KMS-11 (cell line): ENCODE data around the gene CAMK2G.

Source experiments
- H2AFZ ChIP-seq: fragments of 200-600 bp; sonication (generic); 2 replicates; pipeline ENCODE4 v1.6.1; 2016; ENCODE audit warnings: antibody characterized with exemption, mixed run types, low read depth
- H3K27ac ChIP-seq: fragments of 200-600 bp; sonication (generic); 2 replicates; pipeline ENCODE4 v1.6.1; 2016; ENCODE audit warnings: mild to moderate bottlenecking, mixed run types
- H3K27me3 ChIP-seq: fragments of 200-600 bp; sonication (generic); 2 replicates; pipeline ENCODE4 v1.6.1; 2017; ENCODE audit warnings: mild to moderate bottlenecking, low read depth, mixed run types, moderate library complexity; ENCODE audit not compliant: insufficient read depth
- H3K36me3 ChIP-seq: fragments of 200-600 bp; sonication (generic); 2 replicates; pipeline ENCODE4 v1.6.1; 2017; ENCODE audit warnings: mild to moderate bottlenecking, mixed run types; ENCODE audit not compliant: insufficient read depth
- H3K4me1 ChIP-seq: fragments of 200-600 bp; sonication (generic); 2 replicates; pipeline ENCODE4 v1.6.1; 2016; ENCODE audit warnings: mild to moderate bottlenecking, low read depth, mixed run types; ENCODE audit not compliant: poor library complexity, severe bottlenecking
- H3K4me2 ChIP-seq: fragments of 200-600 bp; sonication (generic); 2 replicates; pipeline ENCODE4 v1.7.0; 2016; ENCODE audit warnings: mild to moderate bottlenecking, mixed run types
- H3K4me3 ChIP-seq: fragments of 200-600 bp; sonication (generic); IDR thresholded peaks from 2 replicates; pipeline ENCODE4 v1.6.1; 2017; ENCODE audit warnings: low read depth, low read length, mixed read lengths; ENCODE audit not compliant: insufficient read depth
- H3K79me2 ChIP-seq: fragments of 200-600 bp; sonication (generic); 2 replicates; pipeline ENCODE4 v1.6.1; 2016; ENCODE audit warnings: low read depth, mixed run types; ENCODE audit not compliant: insufficient read depth
- H3K9ac ChIP-seq: fragments of 200-600 bp; sonication (generic); 2 replicates; pipeline ENCODE4 v1.6.1; 2016; ENCODE audit warnings: mild to moderate bottlenecking, mixed run types
- H4K20me1 ChIP-seq: fragments of 200-600 bp; sonication (generic); 2 replicates; pipeline ENCODE4 v1.6.1; 2016; ENCODE audit warnings: mild to moderate bottlenecking, mixed run types; ENCODE audit not compliant: insufficient read depth
- CTCF ChIP-seq: fragments of 200-600 bp; sonication (generic); conservative IDR thresholded peaks from 2 replicates; pipeline ENCODE4 v1.6.1; 2017; ENCODE audit warnings: low read depth, mild to moderate bottlenecking, antibody characterized with exemption, low read length, moderate library complexity, mixed read lengths

The CAMK2G gene

DNA sequence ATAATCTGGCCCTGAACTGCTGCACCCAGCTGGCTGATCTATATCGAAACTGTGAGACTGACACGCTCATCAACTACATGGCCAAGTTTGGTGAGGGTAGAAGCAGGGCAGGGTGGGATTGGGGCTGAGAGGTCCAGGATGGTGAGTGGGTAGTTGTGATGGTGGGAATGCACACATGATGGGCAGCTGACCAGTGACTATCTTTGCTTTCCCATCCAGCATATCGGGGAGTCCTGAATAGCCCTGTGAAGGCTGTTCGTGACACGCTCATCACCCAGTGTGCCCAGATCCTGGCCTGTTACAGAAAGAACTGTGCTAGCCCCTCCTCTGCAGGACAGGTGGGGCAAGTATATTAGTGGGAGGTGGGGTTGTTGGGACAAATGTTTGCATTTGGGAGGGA is 105.0 kb downstream of the CAMK2G start:
- no peaks in the 10 kb centered on the region for H3K79me2 ChIP-seq
- H3K27me3 ChIP-seq: no peaks in the 10 kb centered on the region
- no peaks in the 10 kb centered on the region for H4K20me1 ChIP-seq
- no peak overlapping the region for H2AFZ ChIP-seq
- no peak overlapping the region for H3K27ac ChIP-seq
- H3K9ac ChIP-seq: no peak overlapping the region
- H3K4me3 ChIP-seq: no peak overlapping the region
- no peak overlapping the region for H3K4me2 ChIP-seq
- no peak for TF ChIP-seq CTCF
- peaks cover 18% of the 10 kb centered on the region for H3K4me1 ChIP-seq
- no peaks in the 10 kb centered on the region for H3K36me3 ChIP-seq

GRCh38 chr10:73768881-73769280 is 105.5 kb downstream of the CAMK2G start:
- Histone ChIP-seq H3K4me1 (peaks cover 13% of the 10 kb centered on the region), H3K4me3 (no peak overlapping the region), H3K27me3 (no peaks in the 10 kb centered on the region), H3K4me2 (no peak overlapping the region), H2AFZ (no peak overlapping the region), H4K20me1 (no peaks in the 10 kb centered on the region), H3K27ac (no peak overlapping the region), H3K79me2 (no peaks in the 10 kb centered on the region), H3K9ac (no peak overlapping the region), H3K36me3 (no peaks in the 10 kb centered on the region)
- no peak for TF ChIP-seq CTCF

DNA sequence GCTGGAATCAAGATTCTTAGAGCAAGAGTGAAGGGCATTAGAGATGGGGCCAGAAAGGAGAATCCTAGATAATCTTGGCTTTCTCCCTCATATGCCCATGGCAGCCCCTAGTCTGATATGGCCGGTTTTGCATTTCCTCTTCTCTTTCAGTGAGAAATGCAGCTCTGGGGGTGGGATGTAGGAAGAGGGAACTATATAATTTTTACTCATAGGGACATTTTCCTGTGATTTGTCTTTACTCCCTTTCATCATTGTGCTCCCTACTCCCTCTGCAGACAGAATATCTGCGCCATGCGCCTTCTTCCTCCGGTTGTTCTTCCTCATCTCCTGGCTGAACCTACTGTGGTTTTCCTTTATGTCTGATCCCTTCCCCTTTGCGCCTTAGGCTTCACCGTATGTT is 109.3 kb downstream of the CAMK2G start:
- no peaks in the 10 kb centered on the region for H3K27me3 ChIP-seq
- H3K4me3 ChIP-seq: no peak overlapping the region
- H3K27ac ChIP-seq: no peak overlapping the region
- no peaks in the 10 kb centered on the region for H3K79me2 ChIP-seq
- H4K20me1 ChIP-seq: no peaks in the 10 kb centered on the region
- no peak for TF ChIP-seq CTCF
- H2AFZ ChIP-seq: no peak overlapping the region
- H3K4me2 ChIP-seq: no peak overlapping the region
- peaks cover 3% of the 10 kb centered on the region for H3K4me1 ChIP-seq
- H3K36me3 ChIP-seq: peaks cover 6% of the 10 kb centered on the region; the same call in 1 of the 2 replicates
- no peak overlapping the region for H3K9ac ChIP-seq

GRCh38 chr10:73763343-73763742 is 111.0 kb downstream of the CAMK2G start:
- no peak for TF ChIP-seq CTCF
- H3K79me2 ChIP-seq: peaks cover 5% of the 10 kb centered on the region; the same call in 1 of the 2 replicates
- H3K4me2 ChIP-seq: no peak overlapping the region
- H4K20me1 ChIP-seq: no peaks in the 10 kb centered on the region
- H3K27me3 ChIP-seq: no peaks in the 10 kb centered on the region
- H3K4me1 ChIP-seq: peaks cover 20% of the 10 kb centered on the region
- no peak overlapping the region for H2AFZ ChIP-seq
- peaks cover 6% of the 10 kb centered on the region; the same call in 1 of the 2 replicates for H3K36me3 ChIP-seq
- H3K27ac ChIP-seq: no peak overlapping the region
- H3K9ac ChIP-seq: no peak overlapping the region
- H3K4me3 ChIP-seq: no peak overlapping the region

GRCh38 chr10:73762915-73763314 is 111.4 kb downstream of the CAMK2G start:
- peaks cover 6% of the 10 kb centered on the region; the same call in 1 of the 2 replicates for H3K36me3 ChIP-seq
- no peak overlapping the region for H3K9ac ChIP-seq
- H2AFZ ChIP-seq: no peak overlapping the region
- H3K27me3 ChIP-seq: no peaks in the 10 kb centered on the region
- H3K4me1 ChIP-seq: peaks cover 24% of the 10 kb centered on the region
- H3K4me3 ChIP-seq: no peak overlapping the region
- no peak overlapping the region for H3K27ac ChIP-seq
- no peaks in the 10 kb centered on the region for H4K20me1 ChIP-seq
- H3K4me2 ChIP-seq: no peak overlapping the region
- no peak for TF ChIP-seq CTCF
- H3K79me2 ChIP-seq: peaks cover 9% of the 10 kb centered on the region; the same call in 1 of the 2 replicates
